Measurements from ENCODE around the gene UBASH3B. TPM values are rescaled to one million over a fixed set of nuclear protein-coding genes. Genes with fewer than 3 reads are reported as not detected.
A peak's percentile ranks its signal among the peaks of the same experiment; 100 is the strongest.

The UBASH3B gene
- total RNA-seq, 2 experiments from 2014 or later = 54.7 to 73.0 TPM

- Histone ChIP-seq H3K4me2 (ENCODE audit: low read length) (no peak overlapping the region), H3K27ac (ENCODE audit: low read depth, low read length, poor library complexity, severe bottlenecking) (no peak overlapping the region), H3K9me3 (ENCODE audit: low read length) (no peaks in the 10 kb centered on the region), H3K4me1 (ENCODE audit: insufficient read depth, low read length, poor library complexity, severe bottlenecking) (peaks cover 56% of the 10 kb centered on the region), H3K4me3 (ENCODE audit: low read depth, low read length, poor library complexity, severe bottlenecking) (no peak overlapping the region), H3K9me2 (ENCODE audit: insufficient read depth, low read length) (no peaks in the 10 kb centered on the region), H3K79me2 (ENCODE audit: insufficient read depth, low read depth, low read length) (peaks cover 38% of the 10 kb centered on the region; the same call in 1 of the 2 replicates), H4K20me1 (ENCODE audit: insufficient read depth, low read length) (no peaks in the 10 kb centered on the region), H2AFZ (ENCODE audit: low read length) (no peak overlapping the region), H3K36me3 (ENCODE audit: insufficient read depth, low read length) (peaks cover 4% of the 10 kb centered on the region)
- ChIA-PET POLR2A (interaction anchor here (0.8 to 1.3 kb wide), 5 partner anchors 11 to 86 kb away, joined by 3 to 7 read pairs (median 3); no protein-coding TSS in a partner anchor), CTCF (ENCODE audit: unreplicated experiment) (interaction anchor here (0.9 kb wide), 1 partner anchor 9 kb away, joined by 3 read pairs; no protein-coding TSS in a partner anchor)
- no peak for DNase-seq (ENCODE audit: low spot score)
- intact Hi-C loops (cut with micrococcal nuclease; ENCODE audit: unreplicated experiment) = no loop called here
- TF ChIP-seq, protein P1, sequence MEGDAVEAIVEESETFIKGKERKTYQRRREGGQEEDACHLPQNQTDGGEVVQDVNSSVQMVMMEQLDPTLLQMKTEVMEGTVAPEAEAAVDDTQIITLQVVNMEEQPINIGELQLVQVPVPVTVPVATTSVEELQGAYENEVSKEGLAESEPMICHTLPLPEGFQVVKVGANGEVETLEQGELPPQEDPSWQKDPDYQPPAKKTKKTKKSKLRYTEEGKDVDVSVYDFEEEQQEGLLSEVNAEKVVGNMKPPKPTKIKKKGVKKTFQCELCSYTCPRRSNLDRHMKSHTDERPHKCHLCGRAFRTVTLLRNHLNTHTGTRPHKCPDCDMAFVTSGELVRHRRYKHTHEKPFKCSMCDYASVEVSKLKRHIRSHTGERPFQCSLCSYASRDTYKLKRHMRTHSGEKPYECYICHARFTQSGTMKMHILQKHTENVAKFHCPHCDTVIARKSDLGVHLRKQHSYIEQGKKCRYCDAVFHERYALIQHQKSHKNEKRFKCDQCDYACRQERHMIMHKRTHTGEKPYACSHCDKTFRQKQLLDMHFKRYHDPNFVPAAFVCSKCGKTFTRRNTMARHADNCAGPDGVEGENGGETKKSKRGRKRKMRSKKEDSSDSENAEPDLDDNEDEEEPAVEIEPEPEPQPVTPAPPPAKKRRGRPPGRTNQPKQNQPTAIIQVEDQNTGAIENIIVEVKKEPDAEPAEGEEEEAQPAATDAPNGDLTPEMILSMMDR (conservative IDR thresholded peaks at IDR 0.05; ENCODE audit: low read length) = no peak
- TF ChIP-seq EZH2phosphoT487 (IDR thresholded peaks at IDR 0.05; ENCODE audit: borderline replicate concordance, low read depth, low read length) = no peak
- no TSS peak for BruUV-seq (replicated peaks)
These were observed 23.9 kb downstream of the UBASH3B start for GRCh38 chr11:122679466-122679865.

DNA sequence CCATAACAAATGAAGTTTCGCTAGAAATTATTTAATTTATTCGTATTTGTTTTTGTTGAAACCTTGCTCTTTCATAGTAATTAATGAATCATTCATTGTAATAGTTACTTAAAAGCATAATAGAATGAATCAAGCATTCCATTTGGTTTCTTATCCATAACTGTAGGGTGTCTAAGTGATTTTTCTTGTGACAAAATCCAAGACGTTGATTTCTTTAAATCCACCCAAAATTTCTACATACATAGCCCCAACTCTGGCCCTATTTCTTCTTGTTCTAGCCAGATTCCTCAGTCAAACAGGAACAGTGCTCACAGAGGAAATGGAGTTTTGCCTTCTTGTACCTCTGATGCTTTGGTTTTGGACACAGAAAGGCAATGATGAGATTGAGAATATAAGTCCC is 25.5 kb downstream of the UBASH3B start:
- no peaks in the 10 kb centered on the region for H3K9me2 ChIP-seq (ENCODE audit: insufficient read depth, low read length)
- no peak overlapping the region for H3K27ac ChIP-seq (ENCODE audit: low read depth, low read length, poor library complexity, severe bottlenecking)
- H3K79me2 ChIP-seq (ENCODE audit: insufficient read depth, low read depth, low read length) = peaks cover 37% of the 10 kb centered on the region; the same call in 1 of the 2 replicates
- TF ChIP-seq EZH2phosphoT487 (IDR thresholded peaks at IDR 0.05; ENCODE audit: borderline replicate concordance, low read depth, low read length) = no peak
- TF ChIP-seq, protein P1 (conservative IDR thresholded peaks at IDR 0.05; ENCODE audit: low read length) = no peak
- no peaks in the 10 kb centered on the region for H4K20me1 ChIP-seq (ENCODE audit: insufficient read depth, low read length)
- no TSS peak for BruUV-seq (replicated peaks)
- CTCF ChIA-PET (ENCODE audit: unreplicated experiment) = no interaction called here
- no peak overlapping the region for H3K4me3 ChIP-seq (ENCODE audit: low read depth, low read length, poor library complexity, severe bottlenecking)
- DNase-seq (ENCODE audit: low spot score) = no peak
- peaks cover 4% of the 10 kb centered on the region for H3K36me3 ChIP-seq (ENCODE audit: insufficient read depth, low read length)
- no peaks in the 10 kb centered on the region for H3K9me3 ChIP-seq (ENCODE audit: low read length)
- peaks cover 54% of the 10 kb centered on the region for H3K4me1 ChIP-seq (ENCODE audit: insufficient read depth, low read length, poor library complexity, severe bottlenecking)
- H2AFZ ChIP-seq (ENCODE audit: low read length) = no peak overlapping the region
- no peak overlapping the region for H3K4me2 ChIP-seq (ENCODE audit: low read length)
- intact Hi-C loops (cut with micrococcal nuclease; ENCODE audit: unreplicated experiment) = no loop called here
- POLR2A ChIA-PET = interaction anchor here (0.6 kb wide), 2 partner anchors 40 to 70 kb away, joined by 3 read pairs; no protein-coding TSS in a partner anchor

- ChIA-PET POLR2A (interaction anchor here (0.5 to 2.0 kb wide), 3 partner anchors 9 to 1286 kb away, joined by 3 to 6 read pairs (median 3); no protein-coding TSS in a partner anchor), CTCF (ENCODE audit: unreplicated experiment) (interaction anchor here (0.7 kb wide), 1 partner anchor 14 kb away, joined by 3 read pairs; no protein-coding TSS in a partner anchor)
- TF ChIP-seq, protein P1 (conservative IDR thresholded peaks at IDR 0.05; ENCODE audit: low read length) = peak; percentile 53
- TF ChIP-seq EZH2phosphoT487 (IDR thresholded peaks at IDR 0.05; ENCODE audit: borderline replicate concordance, low read depth, low read length) = no peak
- H3K36me3 ChIP-seq (ENCODE audit: insufficient read depth, low read length) = peaks cover 4% of the 10 kb centered on the region
- no peaks in the 10 kb centered on the region for H3K9me3 ChIP-seq (ENCODE audit: low read length)
- no peak for DNase-seq (ENCODE audit: low spot score)
- H3K4me2 ChIP-seq (ENCODE audit: low read length) = no peak overlapping the region
- H4K20me1 ChIP-seq (ENCODE audit: insufficient read depth, low read length) = no peaks in the 10 kb centered on the region
- no peak overlapping the region for H2AFZ ChIP-seq (ENCODE audit: low read length)
- H3K4me1 ChIP-seq (ENCODE audit: insufficient read depth, low read length, poor library complexity, severe bottlenecking) = peaks cover 56% of the 10 kb centered on the region
- no peak overlapping the region for H3K27ac ChIP-seq (ENCODE audit: low read depth, low read length, poor library complexity, severe bottlenecking)
- intact Hi-C loops (cut with micrococcal nuclease; ENCODE audit: unreplicated experiment) = no loop called here
- no peaks in the 10 kb centered on the region for H3K9me2 ChIP-seq (ENCODE audit: insufficient read depth, low read length)
- H3K4me3 ChIP-seq (ENCODE audit: low read depth, low read length, poor library complexity, severe bottlenecking) = no peak overlapping the region
- peaks cover 37% of the 10 kb centered on the region; the same call in 1 of the 2 replicates for H3K79me2 ChIP-seq (ENCODE audit: insufficient read depth, low read depth, low read length)
- BruUV-seq (replicated peaks) = no TSS peak
These were observed 26.2 kb downstream of the UBASH3B start for GRCh38 chr11:122681735-122682134.

All from OCI-LY7 (cell line).